EH (cell line): ENCODE results near the gene CLBA1.
"Not testable (repeated sequence)": the region's sequence is repeated elsewhere in the genome, so short reads cannot be mapped to it uniquely, and the experiment has no call there.

Experiments
- DNase-seq: peaks from one replicate; pipeline ENCODE4 v3.0.0-alpha.2; 2015; ENCODE audit warnings: low read depth

Gene CLBA1

DNA sequence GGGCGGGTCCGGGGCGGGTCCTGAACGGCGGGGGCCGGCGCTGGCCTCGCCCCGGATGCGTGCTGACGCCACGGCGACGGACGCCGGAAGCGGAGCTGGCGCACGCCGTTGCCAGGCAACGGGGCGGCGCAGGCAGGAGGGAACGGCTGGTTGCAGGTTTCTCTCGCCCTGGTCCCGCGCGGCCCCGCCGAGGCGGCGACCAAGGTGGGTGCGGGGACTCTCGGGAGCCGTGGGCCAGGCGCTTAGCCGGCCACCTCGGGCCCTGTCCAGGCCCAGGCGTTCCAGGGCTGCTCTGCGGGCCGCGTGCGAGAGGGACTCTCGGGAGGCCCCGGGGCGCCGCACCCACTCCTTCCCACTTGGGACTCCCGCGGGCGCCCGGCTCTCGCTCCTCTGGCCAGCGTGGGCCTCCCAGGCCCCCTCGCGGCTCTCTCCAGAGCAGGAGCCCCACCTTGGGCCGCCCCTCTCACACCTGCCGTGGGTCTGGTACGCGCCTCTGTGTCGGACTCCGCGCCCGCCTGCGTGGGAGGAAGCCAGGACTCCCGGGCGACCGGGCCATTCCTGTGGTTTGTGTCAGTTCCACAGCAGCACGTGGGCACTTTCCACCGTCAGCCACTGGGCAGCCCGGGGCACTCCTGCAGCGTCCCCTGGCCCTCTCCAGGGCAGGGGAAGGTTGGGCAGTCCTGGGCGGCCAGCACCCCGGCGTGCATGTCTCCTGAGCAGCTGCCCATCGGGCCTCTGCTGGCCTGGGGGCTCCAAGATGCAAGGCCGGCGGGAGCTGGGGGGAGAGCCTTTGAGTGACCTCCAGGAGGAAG, at the start of gene CLBA1:
CLBA1 (plus strand) TSS at position 114 of the 812 bp plus-strand sequence; CDS start at position 758, 644 bp downstream.
- DNase-seq = peak; percentile 91

DNA sequence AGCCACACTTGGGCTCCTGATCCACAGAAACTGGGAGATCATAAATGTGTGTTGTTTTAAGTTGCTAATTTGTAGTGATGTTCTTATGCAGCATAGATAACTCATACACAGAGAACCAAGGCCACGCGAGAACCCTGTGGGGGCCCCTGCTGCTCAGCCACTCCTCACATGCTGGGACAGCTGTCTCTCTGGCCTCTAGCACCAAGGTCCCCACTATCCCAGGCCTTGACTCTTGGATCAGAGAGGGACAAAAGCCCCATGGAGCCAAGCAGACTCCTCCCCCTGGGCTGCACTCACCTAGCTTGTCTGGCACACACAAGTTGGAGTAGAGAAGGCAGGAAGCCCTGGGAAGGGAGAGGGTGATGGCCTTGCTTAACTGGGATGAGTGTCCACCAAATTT, 49.6 kb upstream of the CLBA1 start:
- DNase-seq = no peak

DNA sequence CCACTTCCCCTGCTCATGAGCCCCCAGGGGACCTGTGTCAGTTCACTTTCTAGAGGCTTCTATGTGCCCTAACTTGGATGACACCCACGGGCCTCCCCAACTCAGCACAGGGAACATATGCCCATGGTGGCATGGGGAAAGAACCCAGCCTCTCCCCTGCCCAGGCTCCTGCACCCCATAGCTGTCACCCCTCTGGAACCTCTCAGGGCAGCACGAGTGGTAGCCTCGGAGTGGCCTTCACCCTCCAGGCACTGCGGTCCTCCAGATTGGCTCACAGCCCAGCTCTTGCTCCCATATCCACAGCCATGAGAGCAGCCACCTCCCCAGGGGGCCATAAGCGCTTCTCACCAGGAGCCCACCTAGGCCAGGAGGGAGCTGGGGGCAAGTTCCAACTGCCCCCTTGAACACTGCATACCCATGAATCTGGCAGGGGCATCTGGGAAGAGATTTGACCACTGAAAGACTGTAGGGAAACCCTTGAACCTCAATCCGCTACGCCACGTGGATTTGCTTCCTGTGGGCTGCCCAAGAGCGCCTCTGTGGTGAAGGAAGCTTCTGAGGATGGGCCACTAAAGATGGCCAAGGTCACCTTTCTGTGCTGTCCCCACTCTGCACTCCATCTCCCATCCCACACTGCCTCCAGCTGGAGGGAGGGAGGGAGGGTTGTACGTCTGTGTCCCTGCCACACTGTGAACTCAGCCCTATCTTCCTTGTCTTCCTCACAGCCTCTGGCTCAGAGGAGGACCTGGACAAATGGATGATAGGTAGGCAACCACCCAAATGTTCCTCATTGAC, 49.0 kb upstream of the CLBA1 start:
- no peak for DNase-seq

DNA sequence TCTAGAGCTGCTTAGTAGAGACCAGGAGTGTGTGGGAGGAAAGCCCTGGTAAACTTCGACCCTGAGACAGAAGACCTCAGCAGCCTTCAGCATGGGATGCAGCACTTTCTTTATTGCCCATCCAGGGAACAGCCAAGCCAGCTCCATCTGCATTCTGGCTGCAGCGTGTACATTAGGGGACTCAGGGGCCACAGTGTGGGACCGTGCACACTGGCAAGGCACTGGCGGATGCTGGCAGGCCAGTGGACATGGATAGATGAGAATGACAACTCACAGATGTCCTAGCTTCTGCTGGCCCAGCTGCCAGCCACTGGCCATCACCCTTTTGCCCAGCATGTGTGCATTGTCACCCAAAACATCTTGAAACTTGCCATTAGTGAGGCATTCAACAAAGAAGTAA, 48.4 kb upstream of the CLBA1 start:
- DNase-seq = no peak

DNA sequence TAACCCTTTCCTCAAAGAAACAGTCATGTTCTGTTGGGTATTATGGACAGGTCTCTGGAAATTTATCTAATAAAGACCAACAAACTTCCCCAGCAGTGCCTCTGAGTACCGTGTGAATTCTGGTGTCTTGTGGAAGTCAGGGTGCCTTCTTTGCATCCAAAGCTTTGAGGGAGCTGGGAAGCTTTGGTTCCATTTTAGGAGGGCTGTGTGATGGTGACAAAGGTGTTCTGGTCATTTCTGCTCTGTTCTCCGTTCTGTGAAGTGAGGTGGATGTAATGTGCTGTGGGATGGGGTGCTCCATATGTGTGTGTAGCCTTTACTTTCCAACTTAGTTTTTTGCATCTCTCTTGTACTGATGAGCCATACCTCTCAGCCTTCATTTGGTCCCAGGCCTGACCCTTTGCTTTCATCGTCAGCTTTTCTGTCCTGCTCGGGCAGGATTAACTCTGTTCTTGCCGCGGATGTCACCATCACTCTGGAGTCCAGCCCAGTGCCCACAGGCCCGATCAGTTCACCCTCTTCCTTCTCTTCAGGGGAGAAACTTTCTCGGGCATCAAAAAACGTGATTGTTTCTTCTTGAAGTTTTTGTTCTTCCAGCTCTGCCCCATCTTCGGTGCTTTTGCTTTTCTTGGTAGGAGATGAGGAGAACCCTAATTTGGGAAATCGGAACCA, 47.8 kb upstream of the CLBA1 start:
- no peak for DNase-seq

DNA sequence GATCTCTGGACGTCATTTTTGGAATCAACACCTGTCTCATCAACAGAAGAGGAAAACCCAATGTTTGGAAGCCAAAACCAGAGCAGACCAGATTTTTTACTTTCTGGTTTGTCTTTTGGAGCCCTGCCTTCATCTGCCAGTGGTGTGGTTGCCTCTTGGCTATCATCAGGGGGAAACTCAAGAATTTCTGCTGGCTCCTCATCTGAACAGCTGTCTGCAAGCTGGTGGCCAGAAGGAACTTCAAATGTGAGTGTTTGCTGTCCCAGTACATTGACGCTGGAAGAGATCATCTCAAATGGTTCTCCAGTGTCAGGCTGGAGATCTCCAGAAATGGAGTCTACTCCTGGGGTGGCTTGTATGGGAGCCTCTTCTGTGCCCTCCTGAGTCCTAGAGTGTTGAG, 47.2 kb upstream of the CLBA1 start:
- no peak for DNase-seq

DNA sequence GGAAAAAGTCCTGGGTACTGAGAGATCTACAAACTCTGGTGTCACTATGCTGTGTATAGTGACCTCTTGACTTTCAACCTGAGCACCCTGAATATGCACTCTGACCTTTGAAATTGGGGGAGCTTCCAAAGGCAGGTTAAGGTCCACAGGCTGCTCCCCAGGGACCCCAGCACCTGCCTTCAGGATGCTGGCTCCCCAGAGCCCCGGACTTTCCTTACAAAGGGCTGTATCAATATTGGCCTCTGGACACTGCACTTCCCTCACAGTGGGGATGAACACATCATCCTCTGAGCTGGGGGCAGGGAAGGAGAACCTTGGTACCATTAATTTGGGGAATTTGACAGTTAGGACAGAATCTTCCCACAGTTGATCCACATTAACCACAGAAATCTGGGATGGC, 46.6 kb upstream of the CLBA1 start:
- DNase-seq = no peak

DNA sequence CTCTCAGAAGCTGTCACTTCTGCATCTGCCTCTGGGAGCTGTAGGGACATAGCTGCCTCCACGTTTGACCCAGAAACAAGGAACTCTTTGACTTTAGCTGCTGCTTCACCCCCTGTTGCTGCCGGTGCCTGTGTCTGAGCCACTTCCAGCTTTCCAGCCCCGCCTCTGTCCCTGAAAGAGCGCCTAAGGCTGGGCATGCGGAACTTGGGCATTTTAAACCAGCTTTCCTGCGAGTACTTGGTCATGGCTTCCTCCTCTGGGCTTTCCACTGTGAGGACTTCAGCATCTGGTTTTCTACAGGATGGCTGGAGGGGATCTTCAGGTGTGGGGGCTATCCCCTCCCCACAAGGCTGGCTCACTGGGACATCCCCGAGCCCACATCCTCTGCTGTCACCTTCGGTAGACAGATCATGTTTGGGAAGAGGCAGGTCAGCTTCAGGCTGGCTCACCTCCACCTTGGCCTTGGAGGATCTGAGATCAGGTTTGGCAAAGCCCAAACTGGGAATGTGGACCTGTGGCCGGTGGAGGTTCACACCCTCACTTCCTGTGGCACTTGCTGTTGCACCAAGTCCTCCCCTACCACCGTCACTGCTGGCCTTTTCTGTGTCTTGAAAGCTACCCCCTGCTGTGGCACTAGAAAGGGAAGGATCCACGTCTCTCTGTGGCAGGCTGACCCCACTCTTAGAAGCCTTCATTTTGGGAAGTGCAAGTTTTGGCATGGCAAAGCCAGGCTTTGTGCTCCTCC, 45.8 kb upstream of the CLBA1 start:
- DNase-seq = no peak

DNA sequence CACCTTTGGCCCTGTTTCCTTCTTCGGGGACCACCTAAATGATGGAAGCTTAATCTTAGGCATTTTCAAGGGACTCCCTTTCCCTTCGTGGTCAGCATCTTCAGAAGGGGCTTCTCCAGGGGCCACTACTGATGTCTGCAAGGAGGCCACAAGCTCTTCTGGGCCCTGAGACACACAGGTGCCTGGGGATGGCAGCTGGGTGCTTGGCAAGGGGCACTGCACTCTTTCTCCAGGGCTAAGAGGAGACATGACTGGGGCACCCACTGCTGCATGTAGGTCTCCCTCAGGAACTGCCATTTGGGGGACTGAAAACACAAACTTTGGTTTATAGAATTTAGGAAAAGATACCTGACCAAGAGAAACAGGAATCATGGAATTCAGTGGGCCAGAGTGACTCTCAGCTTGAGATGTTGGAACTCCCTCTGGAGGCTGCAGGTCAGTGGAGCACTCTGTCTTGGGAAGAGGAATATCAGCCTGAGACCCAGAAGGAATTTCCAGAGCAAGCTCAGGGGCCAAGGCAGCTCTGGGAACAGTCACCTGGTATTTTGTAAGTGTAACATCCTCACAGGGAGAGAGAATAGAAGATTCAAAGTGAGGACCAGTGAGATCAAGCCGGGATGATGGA, 45.0 kb upstream of the CLBA1 start:
- no peak for DNase-seq

DNA sequence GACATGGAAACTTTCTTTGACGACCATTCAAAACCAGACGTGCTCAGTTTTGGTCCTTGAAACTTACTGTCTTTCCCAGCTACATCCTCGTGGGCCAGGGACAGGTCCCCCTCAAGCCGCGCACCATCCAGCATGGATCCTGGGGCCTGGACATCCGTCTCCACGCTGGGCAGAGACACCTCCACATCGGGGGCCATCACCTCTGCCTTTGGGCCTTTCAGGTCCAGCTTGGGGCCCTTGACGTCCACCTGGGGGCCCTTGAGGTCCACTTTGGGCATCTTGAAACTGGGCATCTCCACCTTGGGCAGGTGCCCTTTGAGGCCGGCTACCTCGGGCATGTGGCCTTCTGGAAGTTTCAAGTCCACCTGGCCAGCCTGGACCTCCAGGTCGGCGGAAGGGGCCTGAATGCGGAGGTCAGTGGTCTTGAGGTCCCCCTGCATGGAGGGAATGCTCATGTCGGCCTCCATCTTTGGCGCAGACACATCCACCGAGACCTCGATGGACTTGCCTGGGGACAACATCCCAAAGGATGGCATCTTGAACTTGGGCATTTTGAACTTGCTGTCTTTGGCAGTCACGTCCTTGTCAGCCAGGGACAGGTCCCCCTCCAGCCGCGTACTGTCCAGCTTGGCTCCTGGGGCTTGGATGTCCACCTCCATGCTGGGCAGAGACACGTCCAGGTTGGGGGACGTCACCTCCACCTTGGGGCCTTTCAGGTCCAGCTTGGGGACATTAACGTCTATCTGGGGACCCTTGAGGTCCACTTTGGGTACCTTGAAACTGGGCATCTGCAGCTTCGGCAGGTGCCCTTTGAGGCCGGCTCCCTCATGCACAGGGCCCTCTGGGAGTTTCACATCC, 43.9 kb upstream of the CLBA1 start:
- DNase-seq = no peak

DNA sequence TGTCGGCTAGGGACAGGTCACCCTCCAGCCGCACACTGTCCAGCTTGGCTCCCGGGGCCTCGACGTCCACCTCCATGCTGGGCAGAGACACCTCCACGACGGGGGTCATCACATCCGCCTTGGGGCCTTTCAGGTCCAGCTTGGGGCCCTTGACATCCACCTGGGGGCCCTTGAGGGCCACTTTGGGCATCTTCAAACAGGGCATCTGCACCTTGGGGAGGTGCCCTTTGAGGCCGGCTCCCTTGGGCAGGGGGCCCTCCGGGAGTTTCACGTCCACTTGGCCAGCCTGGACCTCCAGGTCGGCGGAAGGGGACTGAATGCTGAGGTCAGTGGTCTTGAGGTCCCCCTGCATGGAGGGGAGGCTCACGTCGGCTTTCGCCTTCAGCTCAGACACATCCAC, 43.0 kb upstream of the CLBA1 start:
- DNase-seq = no peak

DNA sequence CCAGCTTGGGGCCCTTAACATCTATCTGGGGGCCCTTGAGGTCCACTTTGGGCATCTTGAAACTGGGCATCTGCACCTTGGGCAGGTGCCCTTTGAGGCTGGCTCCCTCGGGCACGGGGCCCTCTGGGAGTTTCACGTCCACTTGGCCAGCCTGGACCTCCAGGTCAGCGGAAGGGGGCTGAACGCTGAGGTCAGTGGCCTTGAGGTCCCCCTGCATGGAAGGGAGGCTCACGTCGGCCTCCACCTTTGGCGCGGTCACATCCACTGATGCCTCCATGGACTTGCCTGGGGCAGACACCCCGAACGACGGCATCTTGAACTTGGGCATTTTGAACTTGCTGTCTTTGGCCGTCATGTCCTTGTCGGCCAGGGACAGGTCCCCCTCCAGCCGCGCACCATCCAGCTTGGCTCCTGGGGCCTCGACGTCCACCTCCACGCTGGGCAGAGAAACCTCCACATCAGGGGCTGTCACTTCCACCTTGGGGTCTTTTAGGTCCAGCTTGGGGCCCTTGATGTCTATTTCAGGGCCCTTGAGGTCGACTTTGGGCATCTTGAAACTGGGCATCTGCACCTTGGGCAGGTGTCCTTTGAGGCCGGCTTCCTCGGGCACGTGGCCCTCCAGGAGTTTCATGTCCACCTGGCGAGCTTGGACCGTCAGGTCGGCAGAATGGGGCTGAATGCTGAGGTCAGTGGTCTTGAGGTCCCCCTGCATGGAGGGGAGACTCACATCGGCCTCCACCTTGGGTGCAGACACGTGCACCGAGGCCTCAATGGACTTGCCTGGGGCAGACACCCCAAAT, 42.2 kb upstream of the CLBA1 start:
- DNase-seq = not testable (repeated sequence)

DNA sequence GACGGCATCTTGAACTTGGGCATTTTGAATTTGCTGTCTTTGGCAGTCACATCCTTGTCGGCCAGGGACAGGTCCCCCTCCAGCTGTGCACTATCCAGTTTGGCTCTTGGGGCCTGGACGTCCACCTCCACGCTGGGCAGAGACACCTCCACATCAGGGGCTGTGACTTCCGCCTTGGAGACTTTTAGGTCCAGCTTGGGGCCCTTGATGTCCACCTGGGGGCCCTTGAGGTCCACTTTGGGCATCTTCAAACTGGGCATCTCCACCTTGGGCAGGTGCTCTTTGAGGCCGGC, 41.6 kb upstream of the CLBA1 start:
- not testable (repeated sequence) for DNase-seq

DNA sequence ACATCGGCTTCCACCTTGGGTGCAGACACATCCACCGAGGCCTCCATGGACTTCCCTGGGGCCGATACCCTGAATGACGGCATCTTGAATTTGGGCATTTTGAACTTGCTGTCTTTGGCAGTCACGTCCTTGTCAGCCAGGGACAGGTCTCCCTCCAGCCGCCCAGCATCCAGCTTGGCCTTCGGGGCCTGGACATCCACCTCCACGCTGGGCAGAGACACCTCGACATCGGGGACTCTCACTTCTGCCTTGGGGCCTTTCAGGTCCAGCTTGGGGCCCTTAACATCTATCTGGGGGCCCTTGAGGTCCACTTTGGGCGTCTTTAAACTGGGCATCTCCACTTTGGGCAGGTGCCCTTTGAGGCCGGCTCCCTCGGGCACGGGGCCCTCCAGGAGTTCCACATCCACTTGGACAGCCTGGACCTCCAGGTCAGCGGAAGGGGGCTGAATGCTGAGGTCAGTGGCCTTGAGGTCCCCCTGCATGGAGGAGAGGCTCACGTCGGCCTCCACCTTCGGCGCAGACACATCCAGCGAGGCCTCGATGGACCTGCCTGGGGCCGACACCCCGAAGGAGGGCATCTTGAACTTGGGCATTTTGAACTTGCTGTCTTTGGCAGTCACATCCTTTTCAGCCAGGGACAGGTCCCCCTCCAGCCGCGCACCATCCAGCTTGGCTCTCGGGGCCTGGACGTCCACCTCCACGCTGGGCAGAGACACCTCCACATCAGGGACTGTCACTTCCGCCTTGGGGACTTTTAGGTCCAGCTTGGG, 41.0 kb upstream of the CLBA1 start:
- DNase-seq = not testable (repeated sequence)

DNA sequence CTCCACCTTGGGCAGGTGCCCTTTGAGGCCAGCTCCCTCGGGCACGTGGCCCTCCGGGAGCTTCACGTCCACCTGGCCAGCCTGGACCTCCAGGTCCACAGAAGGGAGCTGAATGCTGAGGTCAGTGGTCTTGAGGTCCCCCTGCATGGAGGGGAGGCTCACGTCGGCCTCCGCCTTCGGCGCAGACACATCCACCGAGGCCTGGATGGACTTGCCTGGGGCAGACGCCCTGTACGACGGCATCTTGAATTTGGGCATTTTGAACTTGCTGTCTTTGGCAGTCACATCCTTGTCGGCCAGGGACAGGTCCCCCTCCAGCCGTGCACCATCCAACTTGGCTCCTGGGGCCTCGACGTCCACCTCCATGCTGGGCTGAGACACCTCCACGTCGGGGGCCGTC, 40.3 kb upstream of the CLBA1 start:
- not testable (repeated sequence) for DNase-seq

DNA sequence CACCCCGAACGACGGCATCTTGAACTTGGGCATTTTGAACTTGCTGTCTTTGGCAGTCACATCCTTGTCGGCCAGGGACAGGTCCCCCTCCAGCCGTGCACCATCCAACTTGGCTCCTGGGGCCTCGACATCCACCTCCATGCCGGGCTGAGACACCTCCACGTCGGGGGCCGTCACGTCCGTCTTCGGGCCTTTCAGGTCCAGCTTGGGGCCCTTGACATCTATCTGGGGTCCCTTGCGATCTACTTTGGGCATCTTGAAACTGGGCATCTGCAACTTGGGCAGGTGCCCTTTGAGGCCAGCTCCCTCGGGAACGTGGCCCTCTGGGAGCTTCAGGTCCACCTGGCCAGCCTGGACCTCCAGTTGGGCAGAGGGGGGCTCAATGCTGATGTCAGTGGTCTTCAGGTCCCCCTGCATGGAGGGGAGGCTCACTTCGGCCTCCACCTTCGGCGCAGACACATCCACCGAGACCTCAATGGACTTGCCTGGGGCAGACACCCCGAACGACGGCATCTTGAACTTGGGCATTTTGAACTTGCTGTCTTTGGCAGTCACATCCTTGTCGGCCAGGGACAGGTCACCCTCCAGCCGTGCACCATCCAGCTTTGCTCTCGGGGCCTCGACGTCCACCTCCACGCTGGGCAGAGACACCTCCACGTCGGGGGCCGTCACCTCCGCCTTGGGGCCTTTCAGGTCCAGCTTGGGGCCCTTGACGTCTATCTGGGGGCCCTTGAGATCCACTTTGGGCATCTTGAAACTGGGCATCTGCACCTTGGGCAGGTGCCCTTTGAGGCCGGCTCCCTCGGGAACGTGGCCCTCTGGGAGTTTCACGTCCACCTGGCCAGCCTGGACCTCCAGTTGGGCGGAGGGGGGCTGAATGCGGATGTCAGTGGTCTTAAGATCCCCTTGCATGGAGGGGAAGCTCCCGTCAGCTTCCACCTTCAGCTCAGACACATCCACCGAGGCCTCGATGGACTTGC, 39.3 kb upstream of the CLBA1 start:
- not testable (repeated sequence) for DNase-seq

DNA sequence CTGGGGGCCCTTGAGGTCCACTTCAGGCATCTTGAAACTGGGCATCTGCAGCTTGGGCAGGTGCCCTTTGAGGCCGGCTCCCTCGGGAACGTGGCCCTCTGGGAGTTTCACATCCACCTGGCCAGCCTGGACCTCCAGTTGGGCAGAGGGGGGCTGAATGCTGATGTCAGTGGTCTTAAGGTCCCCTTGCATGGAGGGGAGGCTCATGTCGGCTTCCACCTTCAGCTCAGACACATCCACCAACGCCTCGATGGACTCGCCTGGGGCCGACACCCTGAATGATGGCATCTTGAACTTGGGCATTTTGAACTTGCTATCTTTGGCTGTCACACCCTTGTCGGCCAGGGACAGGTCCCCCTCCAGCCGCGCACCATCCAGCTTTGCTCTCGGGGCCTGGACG, 38.4 kb upstream of the CLBA1 start:
- DNase-seq = not testable (repeated sequence)
